HUES64 (cell line): ENCODE measurements around the gene RPS6KB1.
"Not testable (repeated sequence)": the region's sequence is repeated elsewhere in the genome, so short reads cannot be mapped to it uniquely, and the experiment has no call there.

ENCODE experiments used
- H3K27ac ChIP-seq: 2 replicates; pipeline ENCODE4 v1.7.0; 2013; ENCODE audit warnings: low read depth, low read length, inconsistent platforms
- H3K27me3 ChIP-seq: 2 replicates; pipeline ENCODE4 v1.6.1; 2013; ENCODE audit warnings: mild to moderate bottlenecking, low read length; ENCODE audit not compliant: insufficient read depth
- H3K36me3 ChIP-seq: 2 replicates; pipeline ENCODE4 v1.6.1; 2013; ENCODE audit warnings: mild to moderate bottlenecking, low read length; ENCODE audit not compliant: insufficient read depth
- H3K4me1 ChIP-seq: 2 replicates; pipeline ENCODE4 v1.6.1; 2013; ENCODE audit warnings: mild to moderate bottlenecking, low read length, moderate library complexity; ENCODE audit not compliant: insufficient read depth
- H3K4me3 ChIP-seq: 2 replicates; pipeline ENCODE4 v1.5.1; 2013; ENCODE audit warnings: mild to moderate bottlenecking, low read length, moderate library complexity
- H3K9ac ChIP-seq: 2 replicates; pipeline ENCODE4 v1.6.1; 2013; ENCODE audit warnings: mild to moderate bottlenecking, low read depth, low read length
- H3K9me3 ChIP-seq: 2 replicates; pipeline ENCODE4 v1.6.1; 2013; ENCODE audit warnings: low read depth, low read length; ENCODE audit not compliant: insufficient read depth
- WGBS: fragments of 150-250, 120-280 bp; methylation state at CpG from one replicate; pipeline ENCODE4 v1.1.7; 2013; ENCODE audit warnings: missing lambda C conversion rate; 5-methylcytosine and 5-hydroxymethylcytosine counted together

Gene RPS6KB1

DNA sequence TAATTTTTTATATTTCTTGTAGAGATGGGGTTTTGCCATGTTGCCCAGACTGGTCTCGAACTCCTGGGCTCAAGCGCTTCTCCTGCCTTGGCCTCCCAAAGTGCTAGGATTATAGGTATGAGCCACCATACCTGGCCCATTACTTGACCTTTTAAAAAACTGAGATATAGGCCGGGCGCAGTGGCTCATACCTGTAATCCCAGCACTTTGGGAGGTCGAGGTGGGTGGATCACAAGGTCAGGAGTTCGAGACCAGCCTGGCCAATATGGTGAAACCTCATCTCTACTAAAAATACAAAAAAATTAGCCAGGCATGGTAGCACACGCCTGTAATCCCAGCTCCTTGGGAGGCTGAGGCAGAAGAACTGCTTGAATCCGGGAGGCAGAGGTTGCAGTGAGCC is 19.5 kb upstream of the RPS6KB1 start:
- H3K4me1 ChIP-seq, H3K9me3 ChIP-seq, H3K27ac ChIP-seq, H3K27me3 ChIP-seq, H3K4me3 ChIP-seq, H3K9ac ChIP-seq: not testable (repeated sequence)
- peaks cover 51% of the 10 kb centered on the region for H3K36me3 ChIP-seq
- WGBS = 97% methylated on average over 8 of the region's 8 CpGs

- no peaks in the 10 kb centered on the region for H3K27me3 ChIP-seq
- H3K4me3 ChIP-seq = no peak overlapping the region
- no peaks in the 10 kb centered on the region for H3K9me3 ChIP-seq
- 92% methylated on average over 2 of the region's 2 CpGs for WGBS
- H3K4me1 ChIP-seq = no peaks in the 10 kb centered on the region
- peaks cover 57% of the 10 kb centered on the region for H3K36me3 ChIP-seq
- H3K9ac ChIP-seq = no peak overlapping the region
- H3K27ac ChIP-seq = no peak overlapping the region
Observed at GRCh38 chr17:59874376-59874775, 18.5 kb upstream of the RPS6KB1 start.

- no peak overlapping the region for H3K27ac ChIP-seq
- H3K9me3 ChIP-seq = no peaks in the 10 kb centered on the region
- peaks cover 66% of the 10 kb centered on the region for H3K36me3 ChIP-seq
- H3K4me1 ChIP-seq = no peaks in the 10 kb centered on the region
- WGBS = 95% methylated on average over 3 of the region's 3 CpGs
- H3K9ac ChIP-seq = no peak overlapping the region
- H3K4me3 ChIP-seq = no peak overlapping the region
- H3K27me3 ChIP-seq = no peaks in the 10 kb centered on the region
Observed at GRCh38 chr17:59876107-59876506, 16.8 kb upstream of the RPS6KB1 start.

- Histone ChIP-seq H3K9me3 (no peaks in the 10 kb centered on the region), H3K36me3 (peaks cover 61% of the 10 kb centered on the region), H3K9ac (no peak overlapping the region), H3K27ac (no peak overlapping the region), H3K4me3 (no peak overlapping the region), H3K4me1 (no peaks in the 10 kb centered on the region), H3K27me3 (no peaks in the 10 kb centered on the region)
- 96% methylated on average over 5 of the region's 5 CpGs for WGBS
Observed at GRCh38 chr17:59877965-59878364, 15.0 kb upstream of the RPS6KB1 start.

DNA sequence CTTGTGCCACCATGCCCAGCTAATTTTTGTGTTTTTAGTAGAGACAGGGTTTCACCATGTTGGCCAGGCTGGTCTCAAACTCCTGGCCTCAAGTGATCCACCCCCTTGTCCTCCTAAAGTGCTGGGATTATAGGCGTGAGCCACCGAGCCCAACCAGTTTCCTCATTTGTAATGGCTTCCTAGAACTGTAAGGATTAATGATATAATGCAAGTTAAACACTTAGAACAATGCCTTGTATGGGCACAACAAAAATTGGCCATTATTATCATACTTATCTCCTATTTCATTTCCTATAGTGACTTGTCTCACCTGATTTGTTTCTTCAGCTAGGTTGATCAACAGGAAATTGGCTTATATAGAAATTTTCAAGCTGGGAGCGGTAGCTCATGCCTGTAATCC is 14.3 kb upstream of the RPS6KB1 start:
- no peaks in the 10 kb centered on the region for H3K27me3 ChIP-seq
- H3K4me1 ChIP-seq = no peaks in the 10 kb centered on the region
- H3K9ac ChIP-seq = no peak overlapping the region
- no peaks in the 10 kb centered on the region for H3K9me3 ChIP-seq
- no peak overlapping the region for H3K4me3 ChIP-seq
- H3K36me3 ChIP-seq = peaks cover 58% of the 10 kb centered on the region
- WGBS = 93% methylated on average over 3 of the region's 3 CpGs
- no peak overlapping the region for H3K27ac ChIP-seq

DNA sequence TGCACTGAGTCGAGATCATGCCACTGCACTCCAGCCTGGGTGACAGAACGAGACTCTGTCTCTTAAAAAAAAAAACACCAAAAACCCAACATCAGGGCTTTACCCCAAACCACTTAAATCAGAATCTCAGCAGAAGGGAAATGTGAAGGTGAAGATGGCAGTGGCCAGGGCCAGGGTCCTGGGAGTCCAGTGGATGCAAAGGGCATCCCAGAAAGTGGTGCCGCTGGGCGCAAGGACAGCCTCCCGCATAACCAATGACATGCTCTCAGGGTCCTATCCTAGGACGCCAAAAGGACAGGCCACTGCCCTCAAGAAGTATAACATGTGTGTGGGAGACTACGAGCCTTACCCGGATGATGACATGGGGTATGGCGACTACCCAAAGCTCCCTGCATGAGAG is 8.1 kb upstream of the RPS6KB1 start:
- 96% methylated on average over 9 of the region's 9 CpGs for WGBS

DNA sequence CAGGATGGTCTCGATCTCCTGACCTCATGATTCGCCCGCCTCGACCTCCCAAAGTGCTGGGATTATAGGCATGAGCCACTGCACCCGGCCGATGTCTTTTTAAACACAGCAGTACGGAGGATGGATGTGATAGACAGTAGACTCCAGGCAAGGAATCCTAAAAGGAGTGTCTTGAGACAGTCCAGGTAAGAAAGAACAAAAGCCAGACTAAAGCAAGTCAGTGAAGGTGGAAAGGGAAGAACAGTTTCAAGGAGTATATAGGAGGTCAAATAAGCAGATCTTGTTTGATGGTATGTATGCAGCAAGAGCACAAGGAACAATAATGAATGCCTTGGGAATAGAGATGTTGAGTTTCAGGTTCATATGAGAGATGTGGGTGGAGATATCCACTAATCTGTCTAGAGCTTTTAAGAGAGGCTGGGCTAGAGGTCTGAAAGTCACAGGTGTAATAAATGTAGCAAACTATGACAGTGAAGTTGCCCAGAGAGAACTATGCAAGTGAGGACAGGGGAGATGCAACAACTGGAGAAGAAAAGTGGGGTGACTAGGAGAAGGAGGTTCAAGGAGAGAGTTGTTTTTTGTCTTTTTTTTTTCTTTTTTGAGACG is 4.7 kb upstream of the RPS6KB1 start:
- peaks cover 4% of the 10 kb centered on the region; the same call in 1 of the 2 replicates for H3K4me1 ChIP-seq
- no peaks in the 10 kb centered on the region for H3K27me3 ChIP-seq
- H3K27ac ChIP-seq = no peak overlapping the region
- no peaks in the 10 kb centered on the region for H3K9me3 ChIP-seq
- peaks cover 41% of the 10 kb centered on the region for H3K36me3 ChIP-seq
- no peak overlapping the region for H3K9ac ChIP-seq
- 93% methylated on average over 8 of the region's 8 CpGs for WGBS
- H3K4me3 ChIP-seq = no peak overlapping the region

More for the DNA sequence above, 8.1 kb upstream of the RPS6KB1 start:
- H3K27me3 ChIP-seq = no peaks in the 10 kb centered on the region
- H3K27ac ChIP-seq = no peak overlapping the region
- no peak overlapping the region for H3K4me3 ChIP-seq
- H3K9ac ChIP-seq = no peak overlapping the region
- H3K36me3 ChIP-seq = peaks cover 47% of the 10 kb centered on the region
- H3K4me1 ChIP-seq = no peaks in the 10 kb centered on the region
- no peaks in the 10 kb centered on the region for H3K9me3 ChIP-seq

GRCh38 chr17:59890720-59891119 is 2.2 kb upstream of the RPS6KB1 start:
- Histone ChIP-seq H3K27me3 (no peaks in the 10 kb centered on the region), H3K9me3 (no peaks in the 10 kb centered on the region), H3K9ac (no peak overlapping the region), H3K4me1 (peaks cover 10% of the 10 kb centered on the region; the same call in 1 of the 2 replicates), H3K27ac (no peak overlapping the region), H3K4me3 (no peak overlapping the region), H3K36me3 (peaks cover 20% of the 10 kb centered on the region)
- WGBS = 100% methylated on average over 2 of the region's 2 CpGs

DNA sequence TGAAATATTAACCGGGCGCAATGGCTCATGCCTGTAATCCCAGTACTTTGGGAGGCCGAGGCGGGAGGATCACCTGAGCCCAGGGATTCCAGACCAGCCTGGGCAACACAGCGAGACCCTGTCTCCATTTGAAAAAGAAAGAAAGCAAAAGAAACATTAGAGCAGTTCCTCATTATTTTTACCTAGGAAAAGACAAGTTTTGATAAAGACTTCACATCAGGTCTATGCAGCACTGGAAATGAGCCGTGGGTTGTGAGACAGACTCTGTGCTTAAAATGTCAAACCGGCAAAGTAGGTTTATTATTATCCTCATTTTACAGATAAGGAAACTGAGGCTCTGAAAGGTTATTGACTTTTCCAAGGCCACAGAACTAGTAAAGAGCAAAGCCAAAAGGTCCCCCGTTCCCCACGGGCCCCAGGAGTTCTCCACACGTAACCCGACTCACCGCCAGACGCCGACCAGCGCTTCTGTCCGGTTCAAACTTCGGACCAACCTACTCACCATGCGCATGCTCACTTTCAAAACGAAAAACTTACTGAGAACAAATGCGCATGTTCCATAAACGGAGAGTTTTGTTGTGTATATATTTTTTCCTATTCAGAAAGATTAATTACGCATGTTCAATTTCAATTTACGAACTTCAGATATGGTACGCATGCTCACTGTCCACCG is 534 bp upstream of the RPS6KB1 start:
- peak overlapping the region; percentile 90 for H3K4me3 ChIP-seq
- WGBS = 21% methylated on average over 21 of the region's 25 CpGs
- no peak overlapping the region for H3K27ac ChIP-seq
- no peaks in the 10 kb centered on the region for H3K9me3 ChIP-seq
- H3K36me3 ChIP-seq = peaks cover 13% of the 10 kb centered on the region
- peak overlapping the region; percentile 75 for H3K9ac ChIP-seq
- H3K27me3 ChIP-seq = no peaks in the 10 kb centered on the region
- H3K4me1 ChIP-seq = peaks cover 10% of the 10 kb centered on the region; the same call in 1 of the 2 replicates

DNA sequence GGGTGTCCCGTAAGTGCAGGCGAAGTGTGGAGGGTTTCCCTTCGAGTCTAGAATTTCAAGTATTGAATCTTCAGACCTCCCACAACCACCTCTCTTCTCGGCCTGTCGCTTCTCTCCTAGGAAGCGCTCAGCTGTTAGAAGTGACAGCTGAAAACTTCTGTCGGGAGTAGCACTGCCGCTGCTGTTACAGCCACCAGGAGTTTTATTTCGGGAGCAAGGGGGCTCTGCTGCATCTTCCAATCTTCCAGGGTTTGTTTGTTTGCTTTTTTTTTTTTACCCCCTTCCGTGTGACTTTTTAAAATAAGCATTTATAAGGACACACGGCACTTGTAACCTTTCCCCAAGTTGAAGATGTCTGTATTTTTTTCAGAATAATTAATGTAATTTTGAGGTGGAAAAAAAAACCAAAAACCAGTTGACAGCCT is 767 bp downstream of the RPS6KB1 start:
- Histone ChIP-seq H3K36me3 (peaks cover 6% of the 10 kb centered on the region; the same call in 1 of the 2 replicates), H3K4me3 (peak overlapping the region; percentile 90), H3K9me3 (no peaks in the 10 kb centered on the region), H3K27me3 (no peaks in the 10 kb centered on the region), H3K9ac (peak overlapping the region; percentile 66), H3K4me1 (peaks cover 10% of the 10 kb centered on the region; the same call in 1 of the 2 replicates), H3K27ac (no peak overlapping the region)
- WGBS = 13% methylated on average over 10 of the region's 11 CpGs

DNA sequence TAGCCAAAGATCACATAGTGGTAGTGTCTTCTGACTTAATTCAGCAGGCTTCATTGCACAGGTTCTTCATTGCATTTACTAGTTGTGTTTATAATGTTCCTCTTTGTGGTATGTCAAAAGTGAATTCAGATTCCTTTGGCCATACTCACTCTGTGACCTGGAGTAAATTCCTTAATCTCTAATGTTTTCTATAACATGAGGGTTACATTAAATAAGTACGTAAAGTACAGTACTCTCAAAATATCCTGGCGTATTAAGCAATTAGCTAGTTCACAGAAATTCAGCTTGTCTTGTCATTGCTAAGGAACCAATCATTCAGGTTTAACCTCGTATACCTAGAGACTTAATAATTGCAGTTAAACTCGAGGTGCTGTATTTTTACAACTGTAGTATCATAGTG is 4.2 kb downstream of the RPS6KB1 start:
- WGBS = 96% methylated on average over 4 of the region's 4 CpGs
- no peaks in the 10 kb centered on the region for H3K27me3 ChIP-seq
- peaks cover 7% of the 10 kb centered on the region; the same call in 1 of the 2 replicates for H3K4me1 ChIP-seq
- H3K9me3 ChIP-seq = no peaks in the 10 kb centered on the region
- no peak overlapping the region for H3K4me3 ChIP-seq
- H3K9ac ChIP-seq = no peak overlapping the region
- H3K36me3 ChIP-seq = no peaks in the 10 kb centered on the region
- H3K27ac ChIP-seq = no peak overlapping the region
